OCI-LY7 (cell line): ENCODE data around the gene PLA2G2D. TPM values are rescaled to one million over a fixed set of nuclear protein-coding genes. Genes with fewer than 3 reads are reported as not detected.
A peak's percentile ranks its signal among the peaks of the same experiment; 100 is the strongest.

ENCODE experiments used
- BruUV-seq: library from RNA; stranded (reverse); fragments of 400-500 nt; replicated peaks from 2 replicates; lab custom pipeline; 2021; lab: Mats Ljungman, UMichigan
- CTCF ChIA-PET: fragments of 300-600 bp; sonication (Branson Sonifier 250); formaldehyde crosslinking; loops from one replicate; lab custom pipeline; 2022; ENCODE audit warnings: antibody characterized with exemption; ENCODE audit not compliant: unreplicated experiment; lab: Charles Lee
- POLR2A ChIA-PET: fragments of 300-600 bp; sonication (Branson Sonifier 250); formaldehyde crosslinking; loops from one replicate; lab custom pipeline; 2022; ENCODE audit warnings: antibody characterized with exemption; lab: Charles Lee
- DNase-seq: peaks from one replicate; pipeline ENCODE4 v3.0.0-alpha.2; 2015; ENCODE audit warnings: low spot score
- H2AFZ ChIP-seq: fragments of 200-600 bp; sonication (generic), shearing (Covaris generic); 2 replicates; pipeline ENCODE4 v1.6.1; 2014; ENCODE audit warnings: mild to moderate bottlenecking, antibody characterized with exemption, low read length, moderate library complexity
- H3K27ac ChIP-seq: fragments of 200-600 bp; sonication (generic); 2 replicates; pipeline ENCODE4 v1.5.1; 2014; ENCODE audit warnings: mixed run types, low read depth, mild to moderate bottlenecking, moderate library complexity, low read length, inconsistent platforms; ENCODE audit not compliant: poor library complexity, severe bottlenecking
- H3K36me3 ChIP-seq: fragments of 200-600 bp; sonication (generic); 2 replicates; pipeline ENCODE4 v1.6.1; 2014; ENCODE audit warnings: mild to moderate bottlenecking, antibody characterized with exemption, low read length, moderate library complexity, mixed read lengths; ENCODE audit not compliant: insufficient read depth
- H3K4me1 ChIP-seq: fragments of 200-600 bp; sonication (generic); 2 replicates; pipeline ENCODE4 v1.5.1; 2014; ENCODE audit warnings: mild to moderate bottlenecking, low read length; ENCODE audit not compliant: insufficient read depth, poor library complexity, severe bottlenecking
- H3K4me2 ChIP-seq: fragments of 200-600 bp; sonication (generic); 2 replicates; pipeline ENCODE4 v1.6.1; 2014; ENCODE audit warnings: mild to moderate bottlenecking, low read length
- H3K4me3 ChIP-seq: fragments of 200-600 bp; sonication (generic); 2 replicates; pipeline ENCODE4 v1.5.1; 2014; ENCODE audit warnings: mild to moderate bottlenecking, low read depth, low read length; ENCODE audit not compliant: poor library complexity, severe bottlenecking
- H3K79me2 ChIP-seq: fragments of 200-600 bp; sonication (generic); 2 replicates; pipeline ENCODE4 v1.6.1; 2016; ENCODE audit warnings: low read depth, mild to moderate bottlenecking, low read length, moderate library complexity, mixed read lengths; ENCODE audit not compliant: insufficient read depth
- H3K9me2 ChIP-seq: fragments of 200-600 bp; sonication (generic); 2 replicates; pipeline ENCODE4 v1.6.1; 2016; ENCODE audit warnings: mild to moderate bottlenecking, low read length, mixed read lengths; ENCODE audit not compliant: insufficient read depth
- H3K9me3 ChIP-seq: fragments of 200-600 bp; sonication (generic); 2 replicates; pipeline ENCODE4 v1.6.1; 2014; ENCODE audit warnings: mild to moderate bottlenecking, mixed run types, low read length, mixed read lengths
- H4K20me1 ChIP-seq: fragments of 200-600 bp; sonication (generic); 2 replicates; pipeline ENCODE4 v1.6.1; 2014; ENCODE audit warnings: mild to moderate bottlenecking, antibody characterized with exemption, low read length, moderate library complexity, mixed read lengths; ENCODE audit not compliant: insufficient read depth
- CTCF ChIP-seq: fragments of 200-600 bp; sonication (generic); conservative IDR thresholded peaks from 2 replicates; pipeline ENCODE4 v1.5.1; 2014; ENCODE audit warnings: mild to moderate bottlenecking, antibody characterized with exemption, low read length, moderate library complexity, mixed read lengths
- EZH2phosphoT487 ChIP-seq: fragments of 200-600 bp; sonication (generic); IDR thresholded peaks from 2 replicates; pipeline ENCODE4 v1.6.1; 2018; ENCODE audit warnings: low read depth, borderline replicate concordance, mild to moderate bottlenecking, mixed run types, antibody characterized with exemption, low read length, moderate library complexity, mixed read lengths
- intact Hi-C: fragments of 100-400 bp; cut with micrococcal nuclease; formaldehyde crosslinking; loops from one replicate; pipeline ENCODE4 v1.10.0; 2022; ENCODE audit not compliant: unreplicated experiment
- total RNA-seq, 2 experiments: library from RNA; depleted of rRNA in 1 of 2; stranded (reverse); fragments of >200 nt in 1 of 2; shearing (Covaris generic) in 1 of 2; gene quantifications; 2 replicates each; pipeline ENCODE4 v1.2.3, GENCODE V29; 2014 to 2022

The PLA2G2D gene
- total RNA-seq, 2 experiments from 2014 or later: not detected

GRCh38 chr1:20151906-20152598, 32.7 kb upstream of the PLA2G2D start:
- CTCF ChIA-PET: interaction anchor here (0.6 to 1.0 kb wide), 2 partner anchors 23 to 27 kb away, joined by 3 to 15 read pairs; no protein-coding TSS in a partner anchor
- H3K36me3 ChIP-seq: no peaks in the 10 kb centered on the region
- H3K4me3 ChIP-seq: peak overlapping the region; percentile 64
- H3K4me2 ChIP-seq: peak overlapping the region; percentile 75
- peak overlapping the region; percentile 97 for H2AFZ ChIP-seq
- H3K79me2 ChIP-seq: no peaks in the 10 kb centered on the region
- H4K20me1 ChIP-seq: no peaks in the 10 kb centered on the region
- POLR2A ChIA-PET: interaction anchor here (0.6 to 1.5 kb wide), 3 partner anchors 27 to 234 kb away, joined by 3 read pairs; no protein-coding TSS in a partner anchor
- H3K9me3 ChIP-seq: no peaks in the 10 kb centered on the region
- intact Hi-C loops: loop anchor here (1.0 kb wide), 2 partner anchors 51 to 234 kb away; no protein-coding TSS in a partner anchor
- TF ChIP-seq EZH2phosphoT487: no peak
- TF ChIP-seq CTCF: peak; percentile 94
- H3K4me1 ChIP-seq: peaks cover 5% of the 10 kb centered on the region
- H3K27ac ChIP-seq: no peak overlapping the region
- BruUV-seq: no TSS peak
- no peaks in the 10 kb centered on the region for H3K9me2 ChIP-seq
- DNase-seq: peak; percentile 90

- H3K9me2 ChIP-seq: no peaks in the 10 kb centered on the region
- no peaks in the 10 kb centered on the region for H3K79me2 ChIP-seq
- no peak overlapping the region for H3K4me2 ChIP-seq
- H3K4me3 ChIP-seq: no peak overlapping the region
- H3K36me3 ChIP-seq: no peaks in the 10 kb centered on the region
- no TSS peak for BruUV-seq
- intact Hi-C loops: no loop called here
- no peak overlapping the region for H2AFZ ChIP-seq
- DNase-seq: no peak
- TF ChIP-seq CTCF (no peak), EZH2phosphoT487 (no peak)
- H3K4me1 ChIP-seq: peaks cover 5% of the 10 kb centered on the region
- POLR2A ChIA-PET: interaction anchor here (1.5 kb wide), 1 partner anchor 26 kb away, joined by 3 read pairs; no protein-coding TSS in a partner anchor
- H3K27ac ChIP-seq: no peak overlapping the region
- CTCF ChIA-PET: no interaction called here
- no peaks in the 10 kb centered on the region for H4K20me1 ChIP-seq
- H3K9me3 ChIP-seq: no peaks in the 10 kb centered on the region
Measured at GRCh38 chr1:20150969-20151368, 31.6 kb upstream of the PLA2G2D start.

GRCh38 chr1:20150326-20150705, 31.0 kb upstream of the PLA2G2D start:
- Histone ChIP-seq H3K4me1 (peaks cover 5% of the 10 kb centered on the region), H3K36me3 (no peaks in the 10 kb centered on the region), H2AFZ (no peak overlapping the region), H3K9me3 (no peaks in the 10 kb centered on the region), H3K79me2 (no peaks in the 10 kb centered on the region), H3K4me2 (no peak overlapping the region), H4K20me1 (no peaks in the 10 kb centered on the region), H3K27ac (no peak overlapping the region), H3K4me3 (no peak overlapping the region), H3K9me2 (no peaks in the 10 kb centered on the region)
- DNase-seq: no peak
- TF ChIP-seq EZH2phosphoT487: no peak
- no peak for TF ChIP-seq CTCF
- POLR2A ChIA-PET: no interaction called here
- intact Hi-C loops: no loop called here
- BruUV-seq: no TSS peak
- CTCF ChIA-PET: no interaction called here
